GM10266 (cell line): ENCODE measurements around the gene GUCY2C.

Experiments
- DNase-seq: peaks from one replicate; pipeline ENCODE4 v3.0.0; 2012; ENCODE audit errors: extremely low spot score
- CTCF ChIP-seq: IDR thresholded peaks from 2 replicates; pipeline ENCODE4 v1.5.1; 2012; ENCODE audit warnings: mild to moderate bottlenecking, low read depth; ENCODE audit not compliant: control insufficient read depth, insufficient read depth; ENCODE audit errors: missing control alignments

Gene GUCY2C

GRCh38 chr12:14716848-14717444 is 20.5 kb upstream of the GUCY2C start:
- DNase-seq = peak; percentile 44
- TF ChIP-seq CTCF = peak; percentile 59

DNA sequence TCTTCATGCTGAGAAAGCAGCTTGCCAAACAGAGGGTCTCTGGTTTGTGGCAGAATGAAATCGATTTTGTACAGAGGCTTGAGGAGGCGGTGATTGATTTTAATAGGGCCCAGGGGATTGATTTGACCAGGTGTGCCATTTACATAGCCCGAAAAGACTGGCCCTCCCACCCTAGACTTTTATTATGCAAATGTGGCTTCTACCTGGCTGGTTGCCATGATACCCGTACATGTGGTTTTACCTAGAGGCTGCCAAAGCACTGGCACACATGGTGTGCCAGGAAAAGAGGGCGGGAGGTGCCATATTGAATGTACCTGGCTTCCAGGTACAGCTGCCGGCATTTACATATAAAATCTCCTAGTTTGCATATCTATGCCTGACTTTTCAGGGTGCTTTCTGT is 18.0 kb upstream of the GUCY2C start:
- no peak for DNase-seq
- no peak for TF ChIP-seq CTCF

DNA sequence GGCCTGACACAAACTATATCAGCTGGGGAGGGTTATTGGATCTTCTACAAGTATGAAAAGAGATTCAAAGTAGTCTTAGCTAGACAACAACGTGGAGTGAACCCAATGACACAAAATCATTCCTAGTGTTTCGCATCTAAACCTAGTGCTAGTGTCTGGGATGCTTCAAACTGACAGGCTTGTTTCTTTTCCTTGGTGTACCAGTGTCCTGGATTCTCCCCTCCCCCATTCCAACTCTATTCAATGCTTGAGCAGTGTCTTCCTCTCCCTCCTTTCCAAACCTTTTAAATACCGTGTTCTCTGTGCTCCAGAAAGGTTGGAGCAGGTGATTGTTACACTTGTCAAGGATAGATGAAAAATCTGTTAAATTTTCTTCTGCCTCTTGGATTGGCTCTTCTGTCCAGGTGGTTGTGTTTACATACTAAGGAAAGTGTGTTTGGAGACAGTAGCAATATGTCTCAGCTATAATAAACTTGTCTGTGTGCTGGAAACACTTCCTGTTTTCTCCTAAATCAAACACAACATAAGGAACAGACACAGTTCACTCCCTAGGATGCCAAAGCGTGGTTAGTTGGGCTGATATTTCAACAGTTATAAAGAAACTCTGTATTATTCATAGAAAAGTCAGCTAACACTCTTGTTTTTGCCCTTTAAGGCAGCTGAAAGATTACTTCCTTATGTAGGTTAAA is 14.4 kb upstream of the GUCY2C start:
- DNase-seq = no peak
- no peak for TF ChIP-seq CTCF

DNA sequence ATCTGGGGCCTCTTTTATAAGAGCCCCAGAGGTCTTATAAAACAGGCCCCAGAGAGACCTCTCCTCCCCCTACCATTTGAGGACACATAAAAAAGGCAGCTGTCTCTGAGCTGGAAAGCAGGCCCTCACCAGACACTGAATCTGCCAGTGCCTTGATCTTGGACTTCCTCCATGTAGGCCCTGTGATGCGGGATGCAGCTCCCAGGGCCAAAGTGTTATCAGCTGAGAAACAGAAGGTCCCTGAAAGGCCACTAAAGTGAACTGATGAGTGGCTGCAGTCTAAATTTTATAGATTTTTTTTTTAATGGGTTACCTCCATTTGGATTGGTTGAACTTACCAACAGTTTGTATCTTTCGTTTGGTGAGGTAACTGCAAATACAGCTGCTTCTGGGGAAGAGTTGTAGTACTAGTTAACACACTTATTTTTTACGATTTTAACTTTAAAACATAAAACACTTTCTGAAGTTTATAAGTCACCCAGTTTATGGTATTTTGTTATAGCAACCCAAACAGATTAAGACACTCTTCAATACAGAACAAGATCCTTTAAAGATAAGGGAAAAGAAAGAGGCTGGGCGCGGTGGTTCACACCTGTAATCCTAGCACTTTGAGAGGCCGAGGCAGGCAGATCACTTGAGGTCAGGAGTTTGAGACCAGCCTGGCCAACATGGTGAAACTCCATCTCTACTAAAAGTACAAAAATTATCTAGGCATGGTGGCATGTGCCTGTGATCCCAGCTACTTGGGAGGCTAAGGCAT is 5.6 kb upstream of the GUCY2C start:
- TF ChIP-seq CTCF = no peak

GRCh38 chr12:14700935-14701334 is 4.5 kb upstream of the GUCY2C start:
- DNase-seq = no peak
- no peak for TF ChIP-seq CTCF

More for the DNA sequence above, 5.6 kb upstream of the GUCY2C start:
- DNase-seq = no peak

DNA sequence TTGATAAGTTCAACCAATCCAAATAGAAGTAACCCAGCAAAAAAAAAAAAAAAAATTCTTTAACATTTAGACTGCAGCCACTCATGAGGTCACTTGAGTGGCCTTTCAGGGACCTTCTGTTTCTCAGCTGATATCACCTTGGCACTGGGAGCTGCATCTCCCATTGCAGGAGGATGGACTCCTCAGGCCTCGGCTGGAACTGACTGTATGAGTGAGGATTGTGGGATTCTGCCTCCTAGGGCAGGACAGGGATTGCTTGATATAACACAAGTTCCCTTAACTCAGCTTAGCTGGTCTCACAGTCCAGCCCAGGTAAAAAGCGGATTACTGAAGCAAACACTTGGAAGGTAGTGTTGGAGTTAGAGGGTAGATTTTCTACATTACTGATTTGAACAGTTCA is 3.5 kb upstream of the GUCY2C start:
- DNase-seq = no peak
- TF ChIP-seq CTCF = no peak

GRCh38 chr12:14698555-14698954 is 2.2 kb upstream of the GUCY2C start:
- no peak for DNase-seq
- TF ChIP-seq CTCF = no peak
